ENCODE measurements around the gene ERBIN. TPM values are rescaled to one million over a fixed set of nuclear protein-coding genes. Genes with fewer than 3 reads are reported as not detected.

ERBIN gene
- total and polyA plus RNA-seq, 2 of the 8 experiments (the other 6 are each of a cell fraction or from before 2014, with no cell fraction given) = 7.7 to 33.2 TPM

DNA sequence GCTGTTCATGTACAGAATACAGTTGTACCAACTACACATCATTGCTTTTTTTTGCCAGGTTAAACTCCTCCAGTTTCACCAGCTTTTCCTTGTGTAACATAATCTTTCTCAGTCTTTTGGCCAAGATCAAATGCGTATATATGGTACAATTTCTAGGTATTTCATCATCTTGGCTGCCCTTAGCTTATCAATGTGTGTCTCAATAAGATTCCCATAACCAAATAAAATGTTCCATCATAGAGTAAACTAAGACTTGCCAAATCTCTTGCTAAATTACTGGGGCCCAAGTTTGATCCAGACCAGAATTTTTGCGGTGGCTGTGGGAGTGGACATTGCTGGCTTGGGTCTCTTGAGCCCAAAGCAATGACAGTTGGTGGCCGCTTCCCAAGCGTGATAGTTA, 24.3 kb upstream of the ERBIN start (continued):
- TF ChIP-seq, protein P1, sequence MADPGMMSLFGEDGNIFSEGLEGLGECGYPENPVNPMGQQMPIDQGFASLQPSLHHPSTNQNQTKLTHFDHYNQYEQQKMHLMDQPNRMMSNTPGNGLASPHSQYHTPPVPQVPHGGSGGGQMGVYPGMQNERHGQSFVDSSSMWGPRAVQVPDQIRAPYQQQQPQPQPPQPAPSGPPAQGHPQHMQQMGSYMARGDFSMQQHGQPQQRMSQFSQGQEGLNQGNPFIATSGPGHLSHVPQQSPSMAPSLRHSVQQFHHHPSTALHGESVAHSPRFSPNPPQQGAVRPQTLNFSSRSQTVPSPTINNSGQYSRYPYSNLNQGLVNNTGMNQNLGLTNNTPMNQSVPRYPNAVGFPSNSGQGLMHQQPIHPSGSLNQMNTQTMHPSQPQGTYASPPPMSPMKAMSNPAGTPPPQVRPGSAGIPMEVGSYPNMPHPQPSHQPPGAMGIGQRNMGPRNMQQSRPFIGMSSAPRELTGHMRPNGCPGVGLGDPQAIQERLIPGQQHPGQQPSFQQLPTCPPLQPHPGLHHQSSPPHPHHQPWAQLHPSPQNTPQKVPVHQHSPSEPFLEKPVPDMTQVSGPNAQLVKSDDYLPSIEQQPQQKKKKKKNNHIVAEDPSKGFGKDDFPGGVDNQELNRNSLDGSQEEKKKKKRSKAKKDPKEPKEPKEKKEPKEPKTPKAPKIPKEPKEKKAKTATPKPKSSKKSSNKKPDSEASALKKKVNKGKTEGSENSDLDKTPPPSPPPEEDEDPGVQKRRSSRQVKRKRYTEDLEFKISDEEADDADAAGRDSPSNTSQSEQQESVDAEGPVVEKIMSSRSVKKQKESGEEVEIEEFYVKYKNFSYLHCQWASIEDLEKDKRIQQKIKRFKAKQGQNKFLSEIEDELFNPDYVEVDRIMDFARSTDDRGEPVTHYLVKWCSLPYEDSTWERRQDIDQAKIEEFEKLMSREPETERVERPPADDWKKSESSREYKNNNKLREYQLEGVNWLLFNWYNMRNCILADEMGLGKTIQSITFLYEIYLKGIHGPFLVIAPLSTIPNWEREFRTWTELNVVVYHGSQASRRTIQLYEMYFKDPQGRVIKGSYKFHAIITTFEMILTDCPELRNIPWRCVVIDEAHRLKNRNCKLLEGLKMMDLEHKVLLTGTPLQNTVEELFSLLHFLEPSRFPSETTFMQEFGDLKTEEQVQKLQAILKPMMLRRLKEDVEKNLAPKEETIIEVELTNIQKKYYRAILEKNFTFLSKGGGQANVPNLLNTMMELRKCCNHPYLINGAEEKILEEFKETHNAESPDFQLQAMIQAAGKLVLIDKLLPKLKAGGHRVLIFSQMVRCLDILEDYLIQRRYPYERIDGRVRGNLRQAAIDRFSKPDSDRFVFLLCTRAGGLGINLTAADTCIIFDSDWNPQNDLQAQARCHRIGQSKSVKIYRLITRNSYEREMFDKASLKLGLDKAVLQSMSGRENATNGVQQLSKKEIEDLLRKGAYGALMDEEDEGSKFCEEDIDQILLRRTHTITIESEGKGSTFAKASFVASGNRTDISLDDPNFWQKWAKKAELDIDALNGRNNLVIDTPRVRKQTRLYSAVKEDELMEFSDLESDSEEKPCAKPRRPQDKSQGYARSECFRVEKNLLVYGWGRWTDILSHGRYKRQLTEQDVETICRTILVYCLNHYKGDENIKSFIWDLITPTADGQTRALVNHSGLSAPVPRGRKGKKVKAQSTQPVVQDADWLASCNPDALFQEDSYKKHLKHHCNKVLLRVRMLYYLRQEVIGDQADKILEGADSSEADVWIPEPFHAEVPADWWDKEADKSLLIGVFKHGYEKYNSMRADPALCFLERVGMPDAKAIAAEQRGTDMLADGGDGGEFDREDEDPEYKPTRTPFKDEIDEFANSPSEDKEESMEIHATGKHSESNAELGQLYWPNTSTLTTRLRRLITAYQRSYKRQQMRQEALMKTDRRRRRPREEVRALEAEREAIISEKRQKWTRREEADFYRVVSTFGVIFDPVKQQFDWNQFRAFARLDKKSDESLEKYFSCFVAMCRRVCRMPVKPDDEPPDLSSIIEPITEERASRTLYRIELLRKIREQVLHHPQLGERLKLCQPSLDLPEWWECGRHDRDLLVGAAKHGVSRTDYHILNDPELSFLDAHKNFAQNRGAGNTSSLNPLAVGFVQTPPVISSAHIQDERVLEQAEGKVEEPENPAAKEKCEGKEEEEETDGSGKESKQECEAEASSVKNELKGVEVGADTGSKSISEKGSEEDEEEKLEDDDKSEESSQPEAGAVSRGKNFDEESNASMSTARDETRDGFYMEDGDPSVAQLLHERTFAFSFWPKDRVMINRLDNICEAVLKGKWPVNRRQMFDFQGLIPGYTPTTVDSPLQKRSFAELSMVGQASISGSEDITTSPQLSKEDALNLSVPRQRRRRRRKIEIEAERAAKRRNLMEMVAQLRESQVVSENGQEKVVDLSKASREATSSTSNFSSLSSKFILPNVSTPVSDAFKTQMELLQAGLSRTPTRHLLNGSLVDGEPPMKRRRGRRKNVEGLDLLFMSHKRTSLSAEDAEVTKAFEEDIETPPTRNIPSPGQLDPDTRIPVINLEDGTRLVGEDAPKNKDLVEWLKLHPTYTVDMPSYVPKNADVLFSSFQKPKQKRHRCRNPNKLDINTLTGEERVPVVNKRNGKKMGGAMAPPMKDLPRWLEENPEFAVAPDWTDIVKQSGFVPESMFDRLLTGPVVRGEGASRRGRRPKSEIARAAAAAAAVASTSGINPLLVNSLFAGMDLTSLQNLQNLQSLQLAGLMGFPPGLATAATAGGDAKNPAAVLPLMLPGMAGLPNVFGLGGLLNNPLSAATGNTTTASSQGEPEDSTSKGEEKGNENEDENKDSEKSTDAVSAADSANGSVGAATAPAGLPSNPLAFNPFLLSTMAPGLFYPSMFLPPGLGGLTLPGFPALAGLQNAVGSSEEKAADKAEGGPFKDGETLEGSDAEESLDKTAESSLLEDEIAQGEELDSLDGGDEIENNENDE (IDR thresholded peaks at IDR 0.05; ENCODE audit: insufficient replicate concordance, low read length) = no peak
- no peak for TF ChIP-seq BCL11A (IDR thresholded peaks at IDR 0.05; ENCODE audit: low read depth in 2 of 2, low read length in 2 of 2)
- TF ChIP-seq FOSL1 (IDR thresholded peaks at IDR 0.05; ENCODE audit: insufficient read depth, low read depth, low read length) = no peak
- no peak for TF ChIP-seq SP1 (IDR thresholded peaks at IDR 0.05; ENCODE audit: low read depth, low read length)
- TF ChIP-seq RAD21 (IDR thresholded peaks at IDR 0.05 in 1 of 2, conservative IDR thresholded peaks at IDR 0.05 in 1 of 2; ENCODE audit: low read depth in 2 of 2, low read length in 2 of 2) = no peak
- TF ChIP-seq TEAD4 (IDR thresholded peaks at IDR 0.05; ENCODE audit: low read depth, low read length) = no peak
- TF ChIP-seq, protein P2, sequence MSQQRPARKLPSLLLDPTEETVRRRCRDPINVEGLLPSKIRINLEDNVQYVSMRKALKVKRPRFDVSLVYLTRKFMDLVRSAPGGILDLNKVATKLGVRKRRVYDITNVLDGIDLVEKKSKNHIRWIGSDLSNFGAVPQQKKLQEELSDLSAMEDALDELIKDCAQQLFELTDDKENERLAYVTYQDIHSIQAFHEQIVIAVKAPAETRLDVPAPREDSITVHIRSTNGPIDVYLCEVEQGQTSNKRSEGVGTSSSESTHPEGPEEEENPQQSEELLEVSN (IDR thresholded peaks at IDR 0.05) = no peak
- TF ChIP-seq POU5F1 (IDR thresholded peaks at IDR 0.05; ENCODE audit: low read depth, low read length) = no peak
- no peak for TF ChIP-seq SP2 (IDR thresholded peaks at IDR 0.05; ENCODE audit: low read length)
